Mesendoderm (in vitro differentiated cells): ENCODE results near the gene PRL.
A peak's percentile ranks its signal among the peaks of the same experiment; 100 is the strongest.

Experiments
- DNase-seq: peaks from one replicate; pipeline ENCODE4 v3.0.0; 2013
- H2AK5ac ChIP-seq: 2 replicates; pipeline ENCODE4 v1.6.1; 2013; ENCODE audit warnings: low read length, inconsistent platforms
- H2BK120ac ChIP-seq: 2 replicates; pipeline ENCODE4 v1.6.1; 2013; ENCODE audit warnings: low read depth, mild to moderate bottlenecking, low read length, moderate library complexity, mixed read lengths
- H2BK15ac ChIP-seq: replicated peaks from 2 replicates; pipeline ENCODE4 v1.6.1; 2013; ENCODE audit warnings: low read depth, mild to moderate bottlenecking, moderate library complexity
- H2BK5ac ChIP-seq: 2 replicates; pipeline ENCODE4 v1.6.1; 2013; ENCODE audit warnings: low read length, inconsistent platforms
- H3K18ac ChIP-seq: 2 replicates; pipeline ENCODE4 v1.6.1; 2013; ENCODE audit warnings: mild to moderate bottlenecking, low read length, mixed read lengths
- H3K23ac ChIP-seq: one replicate; pipeline ENCODE4 v1.6.1; 2013; ENCODE audit warnings: low read length
- H3K27ac ChIP-seq: 2 replicates; pipeline ENCODE4 v1.5.1; 2013; ENCODE audit warnings: low read depth, mild to moderate bottlenecking, inconsistent platforms, low read length, moderate library complexity
- H3K27me3 ChIP-seq: 2 replicates; pipeline ENCODE4 v1.6.1; 2013; ENCODE audit warnings: low read length, control low read depth, mild to moderate bottlenecking, inconsistent platforms; ENCODE audit not compliant: insufficient read depth, poor library complexity
- H3K36me3 ChIP-seq: 2 replicates; pipeline ENCODE4 v1.6.1; 2013; ENCODE audit warnings: low read length, inconsistent platforms; ENCODE audit not compliant: control insufficient read depth, insufficient read depth
- H3K4ac ChIP-seq: one replicate; pipeline ENCODE4 v1.6.1; 2013; ENCODE audit warnings: low read depth, mild to moderate bottlenecking, low read length, moderate library complexity
- H3K4me1 ChIP-seq: 2 replicates; pipeline ENCODE4 v1.6.1; 2013; ENCODE audit warnings: low read depth, low read length, inconsistent platforms; ENCODE audit not compliant: control insufficient read depth
- H3K4me2 ChIP-seq: 2 replicates; pipeline ENCODE4 v1.6.1; 2013; ENCODE audit warnings: low read length
- H3K4me3 ChIP-seq: 2 replicates; pipeline ENCODE4 v1.5.1; 2013; ENCODE audit warnings: mild to moderate bottlenecking, low read length
- H3K56ac ChIP-seq: one replicate; pipeline ENCODE4 v1.6.1; 2013; ENCODE audit warnings: low read length
- H3K79me1 ChIP-seq: 2 replicates; pipeline ENCODE4 v1.6.1; 2013; ENCODE audit warnings: low read length, inconsistent platforms
- H3K79me2 ChIP-seq: 2 replicates; pipeline ENCODE4 v1.6.1; 2013; ENCODE audit warnings: mild to moderate bottlenecking, low read length; ENCODE audit not compliant: control insufficient read depth, insufficient read depth
- H3K9ac ChIP-seq: 2 replicates; pipeline ENCODE4 v1.6.1; 2013; ENCODE audit warnings: low read length, inconsistent platforms
- H4K5ac ChIP-seq: one replicate; pipeline ENCODE4 v1.6.1; 2013; ENCODE audit warnings: low read length
- H4K8ac ChIP-seq: one replicate; pipeline ENCODE4 v1.6.1; 2013; ENCODE audit warnings: low read depth, mild to moderate bottlenecking, control low read depth, low read length, moderate library complexity
- WGBS: extraction: QIAGEN DNeasy Blood & Tissue Kit; methylation state at CpG from one replicate; pipeline ENCODE4 v1.1.7; 2013; ENCODE audit warnings: low lambda C conversion rate, missing lambda C conversion rate; ENCODE audit not compliant: insufficient coverage; ENCODE audit errors: extremely low coverage; 5-methylcytosine and 5-hydroxymethylcytosine counted together

The PRL gene

DNA sequence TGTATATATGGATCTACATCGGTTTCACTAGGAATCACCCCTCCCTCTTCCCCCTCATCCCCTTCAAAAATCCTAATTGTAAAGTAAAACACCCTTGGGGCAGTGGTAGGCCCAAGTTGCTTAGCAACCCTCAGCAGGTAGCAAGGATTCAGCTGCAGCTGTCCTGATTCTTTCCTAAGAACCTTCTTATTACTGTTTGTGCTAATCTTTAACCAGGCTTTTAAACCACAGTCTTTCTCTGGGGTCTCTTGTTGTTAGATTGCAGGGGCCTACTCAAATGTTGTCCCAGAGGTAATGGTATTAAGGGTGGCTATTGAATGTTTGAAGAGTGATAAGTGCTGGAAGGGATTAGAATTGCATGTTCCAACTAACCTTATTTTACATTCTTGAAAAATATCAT, 46.4 kb downstream of the PRL start:
- H4K8ac ChIP-seq: no peak overlapping the region
- no peaks in the 10 kb centered on the region for H3K79me1 ChIP-seq
- H2BK15ac ChIP-seq: no peak overlapping the region
- H3K27me3 ChIP-seq: no peaks in the 10 kb centered on the region
- H3K4me1 ChIP-seq: peaks cover 8% of the 10 kb centered on the region
- peak overlapping the region; percentile 23 for H3K27ac ChIP-seq
- no peak overlapping the region for H3K9ac ChIP-seq
- WGBS: no CpG with 5 or more reads among the region's 1 CpG
- DNase-seq: peak; percentile 90
- H3K4ac ChIP-seq: no peak overlapping the region
- no peak overlapping the region for H3K23ac ChIP-seq
- no peak overlapping the region for H3K18ac ChIP-seq
- no peak overlapping the region for H3K4me2 ChIP-seq
- no peak overlapping the region for H2BK120ac ChIP-seq
- H2BK5ac ChIP-seq: no peak overlapping the region
- no peak overlapping the region for H4K5ac ChIP-seq
- H3K56ac ChIP-seq: no peak overlapping the region
- no peak overlapping the region for H3K4me3 ChIP-seq
- H3K36me3 ChIP-seq: no peaks in the 10 kb centered on the region
- H2AK5ac ChIP-seq: no peak overlapping the region
- H3K79me2 ChIP-seq: no peaks in the 10 kb centered on the region

DNA sequence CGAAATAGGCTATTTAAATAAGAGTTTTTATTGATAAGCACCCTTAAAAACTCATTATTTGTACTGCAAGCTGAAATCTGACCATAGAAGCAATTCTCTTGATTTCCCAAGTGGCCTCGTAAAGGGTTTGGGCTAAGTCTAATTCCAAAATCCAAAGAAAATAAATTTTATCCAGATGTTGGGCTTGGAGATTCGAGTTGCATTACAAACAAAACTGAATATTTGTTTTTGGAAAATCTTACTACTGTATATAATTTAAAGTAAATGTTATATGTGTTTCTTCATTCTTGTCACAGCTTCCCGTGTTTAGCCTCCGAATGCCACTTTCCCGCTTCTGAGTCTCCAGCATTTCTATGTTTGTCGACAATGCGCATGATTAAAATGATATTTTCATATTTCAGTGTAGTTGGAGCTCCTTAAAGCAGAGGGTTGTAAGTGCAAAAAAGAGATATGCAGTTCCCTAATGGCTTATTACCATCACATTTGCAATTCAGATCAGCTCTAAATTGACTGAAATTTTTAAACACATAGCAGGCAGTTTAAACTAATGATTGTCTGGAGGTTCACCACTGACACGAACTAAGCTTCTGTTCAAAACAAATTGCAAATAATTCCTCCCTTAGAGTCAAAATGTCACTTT, 47.0 kb downstream of the PRL start:
- Histone ChIP-seq H2BK15ac (no peak overlapping the region), H3K4me2 (no peak overlapping the region), H3K79me1 (no peaks in the 10 kb centered on the region), H3K4me1 (peaks cover 8% of the 10 kb centered on the region), H3K23ac (no peak overlapping the region), H3K27me3 (no peaks in the 10 kb centered on the region), H2BK5ac (no peak overlapping the region), H3K9ac (no peak overlapping the region), H3K4me3 (no peak overlapping the region), H3K4ac (no peak overlapping the region), H3K79me2 (no peaks in the 10 kb centered on the region), H3K27ac (no peak overlapping the region), H3K36me3 (no peaks in the 10 kb centered on the region), H4K8ac (no peak overlapping the region), H3K18ac (peak overlapping the region; percentile 84), H4K5ac (no peak overlapping the region), H3K56ac (no peak overlapping the region), H2AK5ac (no peak overlapping the region), H2BK120ac (no peak overlapping the region)
- WGBS: no CpG with 5 or more reads among the region's 9 CpGs
- no peak for DNase-seq

DNA sequence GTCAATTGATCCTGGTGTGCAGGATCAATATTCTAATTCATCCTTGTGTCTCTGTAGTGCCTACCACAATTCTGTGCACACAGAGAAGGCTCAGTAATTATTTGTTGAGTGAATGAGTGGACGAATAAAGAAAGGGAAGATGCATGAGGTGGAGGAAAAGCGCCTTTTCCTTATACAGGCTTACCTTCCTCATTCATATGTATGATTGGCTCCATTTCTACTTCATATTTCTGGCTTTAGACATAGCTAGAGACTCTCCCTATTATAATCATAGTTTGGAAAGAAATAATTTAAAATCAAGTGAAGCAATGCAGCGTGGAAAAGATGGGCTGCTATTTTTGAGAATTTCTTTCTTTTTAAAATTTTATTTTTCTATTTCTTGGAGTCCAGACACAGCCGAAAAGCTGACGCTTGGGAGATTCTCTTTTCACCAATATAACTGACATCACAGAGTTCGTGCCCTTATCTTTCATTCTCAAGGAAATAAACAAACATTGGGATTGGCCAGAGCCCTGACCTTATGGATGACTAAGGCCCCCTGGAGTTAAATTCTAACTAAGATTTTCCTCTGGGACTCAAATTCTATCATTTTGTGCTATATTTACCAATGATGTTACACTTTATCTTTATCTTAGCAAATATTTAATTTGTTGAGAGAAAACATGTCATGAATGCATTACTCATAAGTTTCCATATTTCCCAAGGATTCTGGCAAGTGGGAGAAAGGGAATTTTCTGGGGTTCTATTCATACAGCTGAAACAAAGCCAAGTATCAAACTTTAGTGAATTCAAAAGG, 48.1 kb downstream of the PRL start:
- Histone ChIP-seq H3K4me2 (no peak overlapping the region), H3K36me3 (no peaks in the 10 kb centered on the region), H2BK15ac (peak overlapping the region; percentile 36), H3K27me3 (no peaks in the 10 kb centered on the region), H4K5ac (no peak overlapping the region), H3K9ac (no peak overlapping the region), H3K4me3 (no peak overlapping the region), H2AK5ac (no peak overlapping the region), H4K8ac (no peak overlapping the region), H2BK5ac (no peak overlapping the region), H2BK120ac (peak overlapping the region; percentile 73), H3K23ac (no peak overlapping the region), H3K56ac (no peak overlapping the region), H3K27ac (no peak overlapping the region), H3K4me1 (peaks cover 8% of the 10 kb centered on the region), H3K18ac (no peak overlapping the region), H3K79me1 (no peaks in the 10 kb centered on the region), H3K79me2 (no peaks in the 10 kb centered on the region), H3K4ac (no peak overlapping the region)
- no CpG with 5 or more reads among the region's 6 CpGs for WGBS
- DNase-seq: peak; percentile 35

DNA sequence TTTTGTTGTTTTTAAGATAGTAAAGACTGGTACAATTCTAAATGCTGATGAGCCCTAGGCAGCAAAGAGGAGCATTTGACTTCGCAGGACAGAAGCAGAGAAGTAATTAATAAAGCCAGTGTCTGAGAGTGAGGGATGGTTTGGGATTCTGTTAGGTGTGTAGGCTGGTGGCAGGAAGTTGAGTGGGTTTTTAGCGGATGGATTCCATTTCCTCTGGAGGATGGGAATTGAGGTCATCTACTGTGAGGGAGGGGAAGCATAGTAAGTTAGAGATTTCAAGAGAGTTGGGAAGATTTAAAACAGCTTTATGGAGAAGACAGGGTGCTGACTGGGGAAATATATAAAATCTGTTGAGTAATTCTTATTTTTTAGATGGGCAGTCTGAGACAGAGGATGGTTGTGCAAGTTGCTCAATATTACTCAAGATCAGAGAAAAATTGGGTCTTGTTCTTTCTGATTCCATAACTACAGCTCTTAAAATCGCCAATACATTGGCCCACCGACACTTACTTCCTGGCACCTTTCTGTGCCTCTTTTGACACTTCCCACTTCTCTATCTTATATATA, 48.8 kb downstream of the PRL start:
- peaks cover 8% of the 10 kb centered on the region for H3K4me1 ChIP-seq
- no peak overlapping the region for H3K4ac ChIP-seq
- H2BK120ac ChIP-seq: no peak overlapping the region
- no peak overlapping the region for H3K56ac ChIP-seq
- H3K23ac ChIP-seq: no peak overlapping the region
- H3K79me1 ChIP-seq: no peaks in the 10 kb centered on the region
- no peak overlapping the region for H3K4me2 ChIP-seq
- no peak overlapping the region for H3K27ac ChIP-seq
- no peak overlapping the region for H4K8ac ChIP-seq
- no peak for DNase-seq
- no peaks in the 10 kb centered on the region for H3K79me2 ChIP-seq
- H4K5ac ChIP-seq: no peak overlapping the region
- no peaks in the 10 kb centered on the region for H3K36me3 ChIP-seq
- H2BK15ac ChIP-seq: peak overlapping the region; percentile 36
- no peaks in the 10 kb centered on the region for H3K27me3 ChIP-seq
- H3K4me3 ChIP-seq: no peak overlapping the region
- no peak overlapping the region for H2AK5ac ChIP-seq
- no peak overlapping the region for H3K18ac ChIP-seq
- no peak overlapping the region for H2BK5ac ChIP-seq
- H3K9ac ChIP-seq: no peak overlapping the region
- WGBS: no CpG with 5 or more reads among the region's 4 CpGs

DNA sequence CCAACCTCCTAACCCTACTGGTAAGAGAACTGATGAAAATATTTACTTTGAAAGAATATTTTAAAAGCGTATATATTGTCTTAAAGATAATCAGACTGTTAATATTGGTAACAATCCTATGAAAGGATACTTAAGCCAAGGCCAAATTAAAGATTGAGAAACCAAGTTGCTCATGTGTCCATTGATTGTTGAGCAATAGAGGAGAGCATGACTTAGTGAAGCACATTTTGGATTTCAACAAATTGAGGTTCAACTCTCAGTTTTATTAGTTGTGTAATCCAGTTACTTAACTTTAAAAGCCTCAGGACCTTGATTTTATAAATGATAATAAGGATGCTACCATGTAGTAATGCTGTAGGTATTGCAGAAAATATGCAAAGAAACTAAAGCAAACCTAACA, 56.8 kb downstream of the PRL start:
- Histone ChIP-seq H2BK5ac (no peak overlapping the region), H2AK5ac (no peak overlapping the region), H3K18ac (no peak overlapping the region), H3K23ac (no peak overlapping the region), H3K9ac (no peak overlapping the region), H2BK120ac (no peak overlapping the region), H3K4ac (no peak overlapping the region), H4K8ac (no peak overlapping the region), H3K79me1 (no peaks in the 10 kb centered on the region), H3K27ac (no peak overlapping the region), H4K5ac (no peak overlapping the region), H3K4me2 (no peak overlapping the region), H3K4me1 (no peaks in the 10 kb centered on the region), H2BK15ac (no peak overlapping the region), H3K4me3 (no peak overlapping the region), H3K56ac (no peak overlapping the region), H3K79me2 (no peaks in the 10 kb centered on the region), H3K36me3 (no peaks in the 10 kb centered on the region), H3K27me3 (no peaks in the 10 kb centered on the region)
- WGBS: no CpG with 5 or more reads among the region's 1 CpG
- DNase-seq: no peak
